ENCODE measurements around the gene GUCA2B. TPM values are rescaled to one million over a fixed set of nuclear protein-coding genes. Genes with fewer than 3 reads are reported as not detected.

Gene GUCA2B
- total RNA-seq, 2 experiments from 2014 or later = not detected

- TF ChIP-seq EZH2phosphoT487 (IDR thresholded peaks at IDR 0.05; ENCODE audit: borderline replicate concordance, low read depth, low read length) (no peak), CTCF (conservative IDR thresholded peaks at IDR 0.05; ENCODE audit: low read length) (no peak)
- Histone ChIP-seq H3K27ac (ENCODE audit: low read depth, low read length, poor library complexity, severe bottlenecking) (no peak overlapping the region), H3K4me2 (ENCODE audit: low read length) (no peak overlapping the region), H3K79me2 (ENCODE audit: insufficient read depth, low read depth, low read length) (no peaks in the 10 kb centered on the region), H3K9me3 (ENCODE audit: low read length) (no peaks in the 10 kb centered on the region), H2AFZ (ENCODE audit: low read length) (no peak overlapping the region), H3K4me1 (ENCODE audit: insufficient read depth, low read length, poor library complexity, severe bottlenecking) (no peaks in the 10 kb centered on the region), H4K20me1 (ENCODE audit: insufficient read depth, low read length) (no peaks in the 10 kb centered on the region), H3K36me3 (ENCODE audit: insufficient read depth, low read length) (no peaks in the 10 kb centered on the region), H3K4me3 (ENCODE audit: low read depth, low read length, poor library complexity, severe bottlenecking) (no peak overlapping the region), H3K9me2 (ENCODE audit: insufficient read depth, low read length) (no peaks in the 10 kb centered on the region)
- POLR2A ChIA-PET = interaction anchor here (0.7 kb wide), 1 partner anchor 565 kb away, joined by 3 read pairs; no protein-coding TSS in a partner anchor
- no TSS peak for BruUV-seq (replicated peaks)
- intact Hi-C loops (cut with micrococcal nuclease; ENCODE audit: unreplicated experiment) = no loop called here
- DNase-seq (ENCODE audit: low spot score) = no peak
- CTCF ChIA-PET (ENCODE audit: unreplicated experiment) = no interaction called here
These were observed 44.9 kb upstream of the GUCA2B start for GRCh38 chr1:42108309-42108708.

GRCh38 chr1:42109600-42109999 is 43.6 kb upstream of the GUCA2B start:
- CTCF ChIA-PET (ENCODE audit: unreplicated experiment) = no interaction called here
- BruUV-seq (replicated peaks) = no TSS peak
- H3K4me2 ChIP-seq (ENCODE audit: low read length) = no peak overlapping the region
- H3K4me3 ChIP-seq (ENCODE audit: low read depth, low read length, poor library complexity, severe bottlenecking) = no peak overlapping the region
- no peaks in the 10 kb centered on the region for H3K79me2 ChIP-seq (ENCODE audit: insufficient read depth, low read depth, low read length)
- H3K36me3 ChIP-seq (ENCODE audit: insufficient read depth, low read length) = no peaks in the 10 kb centered on the region
- no peaks in the 10 kb centered on the region for H3K9me3 ChIP-seq (ENCODE audit: low read length)
- TF ChIP-seq CTCF (conservative IDR thresholded peaks at IDR 0.05; ENCODE audit: low read length) (no peak), EZH2phosphoT487 (IDR thresholded peaks at IDR 0.05; ENCODE audit: borderline replicate concordance, low read depth, low read length) (no peak)
- H3K4me1 ChIP-seq (ENCODE audit: insufficient read depth, low read length, poor library complexity, severe bottlenecking) = no peaks in the 10 kb centered on the region
- intact Hi-C loops (cut with micrococcal nuclease; ENCODE audit: unreplicated experiment) = no loop called here
- POLR2A ChIA-PET = interaction anchor here (0.6 kb wide), 2 partner anchors 442 to 921 kb away, joined by 3 to 5 read pairs; no protein-coding TSS in a partner anchor
- no peak overlapping the region for H3K27ac ChIP-seq (ENCODE audit: low read depth, low read length, poor library complexity, severe bottlenecking)
- H2AFZ ChIP-seq (ENCODE audit: low read length) = no peak overlapping the region
- no peak for DNase-seq (ENCODE audit: low spot score)
- no peaks in the 10 kb centered on the region for H3K9me2 ChIP-seq (ENCODE audit: insufficient read depth, low read length)
- H4K20me1 ChIP-seq (ENCODE audit: insufficient read depth, low read length) = no peaks in the 10 kb centered on the region

- TF ChIP-seq EZH2phosphoT487 (IDR thresholded peaks at IDR 0.05; ENCODE audit: borderline replicate concordance, low read depth, low read length) (no peak), CTCF (conservative IDR thresholded peaks at IDR 0.05; ENCODE audit: low read length) (no peak)
- Histone ChIP-seq H3K36me3 (ENCODE audit: insufficient read depth, low read length) (no peaks in the 10 kb centered on the region), H3K4me1 (ENCODE audit: insufficient read depth, low read length, poor library complexity, severe bottlenecking) (no peaks in the 10 kb centered on the region), H4K20me1 (ENCODE audit: insufficient read depth, low read length) (no peaks in the 10 kb centered on the region), H2AFZ (ENCODE audit: low read length) (no peak overlapping the region), H3K4me2 (ENCODE audit: low read length) (no peak overlapping the region), H3K27ac (ENCODE audit: low read depth, low read length, poor library complexity, severe bottlenecking) (no peak overlapping the region), H3K9me2 (ENCODE audit: insufficient read depth, low read length) (no peaks in the 10 kb centered on the region), H3K4me3 (ENCODE audit: low read depth, low read length, poor library complexity, severe bottlenecking) (no peak overlapping the region), H3K9me3 (ENCODE audit: low read length) (no peaks in the 10 kb centered on the region), H3K79me2 (ENCODE audit: insufficient read depth, low read depth, low read length) (no peaks in the 10 kb centered on the region)
- ChIA-PET POLR2A (no interaction called here), CTCF (ENCODE audit: unreplicated experiment) (no interaction called here)
- DNase-seq (ENCODE audit: low spot score) = no peak
- intact Hi-C loops (cut with micrococcal nuclease; ENCODE audit: unreplicated experiment) = no loop called here
- no TSS peak for BruUV-seq (replicated peaks)
These were observed 39.0 kb upstream of the GUCA2B start for GRCh38 chr1:42114229-42114628.
